PC-3 (cell line): ENCODE results near the gene FGFRL1. TPM values are rescaled to one million over a fixed set of nuclear protein-coding genes. Genes with fewer than 3 reads are reported as not detected.

Experiments
- ATAC-seq: fragments of 200-7000 bp; cut with Tn5 transposase; 2 replicates; pipeline ENCODE4 v1.9.1; 2020; ENCODE audit warnings: mild to moderate bottlenecking, moderate library complexity
- BruUV-seq: library from RNA; stranded (reverse); fragments of 400-500 nt; replicated peaks from 2 replicates; lab custom pipeline; 2021; lab: Mats Ljungman, UMichigan
- CTCF ChIA-PET: fragments of 300-600 bp; sonication (Branson Sonifier 250); formaldehyde crosslinking; loops from one replicate; lab custom pipeline; 2022; ENCODE audit warnings: antibody characterized with exemption; lab: Charles Lee
- POLR2A ChIA-PET: fragments of 300-600 bp; sonication (Branson Sonifier 250); formaldehyde crosslinking; loops from one replicate; lab custom pipeline; 2022; ENCODE audit warnings: antibody characterized with exemption; ENCODE audit not compliant: unreplicated experiment; lab: Charles Lee
- DNase-seq: peaks from one replicate; pipeline ENCODE4 v3.0.0-alpha.2; 2015
- H2AFZ ChIP-seq: fragments of 300-600 bp; sonication (generic); 2 replicates; pipeline ENCODE4 v1.6.0; 2016; ENCODE audit warnings: antibody characterized with exemption, low read length
- H3F3A ChIP-seq: fragments of 300-600 bp; sonication (generic); one replicate; pipeline ENCODE4 v1.6.0; 2017; ENCODE audit warnings: antibody characterized with exemption, low read length, control low read depth, mild to moderate bottlenecking; ENCODE audit not compliant: unreplicated experiment
- H3K27ac ChIP-seq: fragments of 300-600 bp; sonication (generic); 2 replicates; pipeline ENCODE4 v1.5.1; 2016; ENCODE audit warnings: mild to moderate bottlenecking, low read length
- H3K27me3 ChIP-seq: fragments of 300-600 bp; sonication (generic); 2 replicates; pipeline ENCODE4 v1.6.1; 2016; ENCODE audit warnings: low read length, mixed read lengths
- H3K36me3 ChIP-seq: fragments of 300-600 bp; sonication (generic); 2 replicates; pipeline ENCODE4 v1.6.1; 2016; ENCODE audit warnings: low read depth, mixed run types, low read length, mixed read lengths
- H3K4me1 ChIP-seq: fragments of 300-600 bp; sonication (generic); 2 replicates; pipeline ENCODE4 v1.5.1; 2016; ENCODE audit warnings: low read length; ENCODE audit not compliant: insufficient read depth
- H3K4me2 ChIP-seq: fragments of 300-600 bp; sonication (generic); 2 replicates; pipeline ENCODE4 v1.6.0; 2016; ENCODE audit warnings: low read length
- H3K4me3 ChIP-seq: fragments of 300-600 bp; sonication (generic); 2 replicates; pipeline ENCODE4 v1.5.1; 2016; ENCODE audit warnings: mild to moderate bottlenecking, low read length, mixed read lengths
- H3K79me2 ChIP-seq: fragments of 300-600 bp; sonication (generic); 2 replicates; pipeline ENCODE4 v1.6.1; 2017; ENCODE audit warnings: low read length, mixed read lengths
- H3K9ac ChIP-seq: fragments of 300-600 bp; sonication (generic); 2 replicates; pipeline ENCODE4 v1.6.0; 2016; ENCODE audit warnings: mild to moderate bottlenecking, low read length
- H3K9me2 ChIP-seq: fragments of 300-600 bp; sonication (generic); replicated peaks from 2 replicates; pipeline ENCODE4 v1.6.1; 2016; ENCODE audit warnings: mixed run types, low read length, mixed read lengths
- H3K9me3 ChIP-seq: fragments of 300-600 bp; sonication (generic); 2 replicates; pipeline ENCODE4 v1.6.1; 2016; ENCODE audit warnings: low read length, mixed read lengths
- H4K20me1 ChIP-seq: fragments of 300-600 bp; sonication (generic); 2 replicates; pipeline ENCODE4 v1.6.1; 2016; ENCODE audit warnings: low read length, mixed read lengths
- EZH2 ChIP-seq: fragments of 300-600 bp; sonication (generic); IDR thresholded peaks from one replicate; pipeline ENCODE4 v1.6.1; 2017; ENCODE audit warnings: antibody characterized with exemption, mild to moderate bottlenecking, low read length; ENCODE audit not compliant: unreplicated experiment
- EZH2phosphoT487 ChIP-seq: fragments of 300-600 bp; sonication (generic); IDR thresholded peaks from 2 replicates; pipeline ENCODE4 v1.6.1; 2018; ENCODE audit warnings: mild to moderate bottlenecking, antibody characterized with exemption, low read length, borderline replicate concordance
- intact Hi-C: fragments of 100-400 bp; cut with micrococcal nuclease; formaldehyde crosslinking; loops from 2 replicates; pipeline ENCODE4 v1.9.0; 2023
- total RNA-seq: library from RNA; depleted of rRNA; stranded (reverse); fragments of >200 nt; gene quantifications from 2 replicates; pipeline ENCODE4 v1.2.3, GENCODE V29; 2014
- TF ChIP-seq, protein P1 (sequence below): fragments of 300-600 bp; sonication (generic); conservative IDR thresholded peaks from 2 replicates; pipeline ENCODE4 v1.5.1; 2017; ENCODE audit warnings: antibody characterized with exemption, low read depth, mild to moderate bottlenecking, low read length

FGFRL1 gene
- total RNA-seq, 1 experiment from 2014 or later: 31.2 TPM

DNA sequence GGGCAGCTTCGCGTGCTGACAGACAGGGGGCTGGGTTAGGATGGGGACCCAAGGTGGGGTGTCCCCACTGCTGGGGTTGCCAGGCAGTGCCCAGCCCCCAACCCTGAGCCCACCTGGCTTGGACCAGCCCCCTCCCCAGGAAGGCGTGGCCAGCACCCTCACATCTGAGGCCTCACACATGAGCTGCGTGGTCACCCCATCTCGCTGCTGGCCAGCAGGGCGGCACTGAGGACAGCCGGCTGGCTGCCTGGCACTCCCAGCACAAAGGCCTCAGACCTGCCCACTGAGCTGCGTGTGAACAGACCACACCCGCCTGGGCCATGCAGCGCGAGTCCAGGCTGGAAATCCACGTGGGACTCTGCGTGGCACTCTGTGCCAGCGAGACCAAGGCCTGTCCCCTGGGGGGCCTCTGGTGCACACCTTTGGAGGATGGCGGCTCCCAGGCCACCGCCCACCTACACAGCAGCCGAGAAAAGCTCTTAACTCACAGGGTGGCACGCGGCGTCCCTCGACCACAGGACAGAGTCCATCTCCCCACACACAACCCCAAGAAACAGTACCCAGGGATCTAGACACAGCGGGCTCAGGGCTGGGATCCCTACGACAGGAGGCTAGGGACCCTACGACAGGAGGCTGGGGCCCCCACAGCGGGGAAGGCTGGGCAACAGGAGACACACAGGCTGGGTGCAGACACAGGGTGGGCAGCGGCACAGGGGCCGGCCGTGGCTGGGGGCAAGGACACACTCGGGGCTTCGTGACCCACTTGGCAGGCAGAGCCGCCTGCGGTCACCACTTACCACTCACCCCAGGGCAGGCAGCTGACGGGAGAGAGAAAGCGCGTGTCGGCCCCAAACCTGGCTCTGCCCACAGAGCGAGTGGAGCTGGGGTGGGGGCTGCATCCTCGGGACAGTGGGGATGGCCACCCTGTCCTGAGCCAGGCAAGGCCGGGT, 47.9 kb upstream of the FGFRL1 start:
- H3K27me3 ChIP-seq: no peaks in the 10 kb centered on the region
- ChIA-PET CTCF (no interaction called here), POLR2A (no interaction called here)
- H3F3A ChIP-seq: no peaks in the 10 kb centered on the region
- no peaks in the 10 kb centered on the region for H3K4me1 ChIP-seq
- no peak overlapping the region for H3K4me2 ChIP-seq
- TF ChIP-seq EZH2phosphoT487: no peak
- TF ChIP-seq, protein P1, sequence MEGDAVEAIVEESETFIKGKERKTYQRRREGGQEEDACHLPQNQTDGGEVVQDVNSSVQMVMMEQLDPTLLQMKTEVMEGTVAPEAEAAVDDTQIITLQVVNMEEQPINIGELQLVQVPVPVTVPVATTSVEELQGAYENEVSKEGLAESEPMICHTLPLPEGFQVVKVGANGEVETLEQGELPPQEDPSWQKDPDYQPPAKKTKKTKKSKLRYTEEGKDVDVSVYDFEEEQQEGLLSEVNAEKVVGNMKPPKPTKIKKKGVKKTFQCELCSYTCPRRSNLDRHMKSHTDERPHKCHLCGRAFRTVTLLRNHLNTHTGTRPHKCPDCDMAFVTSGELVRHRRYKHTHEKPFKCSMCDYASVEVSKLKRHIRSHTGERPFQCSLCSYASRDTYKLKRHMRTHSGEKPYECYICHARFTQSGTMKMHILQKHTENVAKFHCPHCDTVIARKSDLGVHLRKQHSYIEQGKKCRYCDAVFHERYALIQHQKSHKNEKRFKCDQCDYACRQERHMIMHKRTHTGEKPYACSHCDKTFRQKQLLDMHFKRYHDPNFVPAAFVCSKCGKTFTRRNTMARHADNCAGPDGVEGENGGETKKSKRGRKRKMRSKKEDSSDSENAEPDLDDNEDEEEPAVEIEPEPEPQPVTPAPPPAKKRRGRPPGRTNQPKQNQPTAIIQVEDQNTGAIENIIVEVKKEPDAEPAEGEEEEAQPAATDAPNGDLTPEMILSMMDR: no peak
- no peak for TF ChIP-seq EZH2
- no TSS peak for BruUV-seq
- ATAC-seq: no peak
- H3K9ac ChIP-seq: no peak overlapping the region
- no peak overlapping the region for H3K27ac ChIP-seq
- no peaks in the 10 kb centered on the region for H4K20me1 ChIP-seq
- DNase-seq: no peak
- intact Hi-C loops: no loop called here
- no peaks in the 10 kb centered on the region for H3K36me3 ChIP-seq
- no peaks in the 10 kb centered on the region for H3K9me2 ChIP-seq
- no peaks in the 10 kb centered on the region for H3K9me3 ChIP-seq
- H2AFZ ChIP-seq: no peak overlapping the region
- H3K79me2 ChIP-seq: no peaks in the 10 kb centered on the region
- H3K4me3 ChIP-seq: no peak overlapping the region

DNA sequence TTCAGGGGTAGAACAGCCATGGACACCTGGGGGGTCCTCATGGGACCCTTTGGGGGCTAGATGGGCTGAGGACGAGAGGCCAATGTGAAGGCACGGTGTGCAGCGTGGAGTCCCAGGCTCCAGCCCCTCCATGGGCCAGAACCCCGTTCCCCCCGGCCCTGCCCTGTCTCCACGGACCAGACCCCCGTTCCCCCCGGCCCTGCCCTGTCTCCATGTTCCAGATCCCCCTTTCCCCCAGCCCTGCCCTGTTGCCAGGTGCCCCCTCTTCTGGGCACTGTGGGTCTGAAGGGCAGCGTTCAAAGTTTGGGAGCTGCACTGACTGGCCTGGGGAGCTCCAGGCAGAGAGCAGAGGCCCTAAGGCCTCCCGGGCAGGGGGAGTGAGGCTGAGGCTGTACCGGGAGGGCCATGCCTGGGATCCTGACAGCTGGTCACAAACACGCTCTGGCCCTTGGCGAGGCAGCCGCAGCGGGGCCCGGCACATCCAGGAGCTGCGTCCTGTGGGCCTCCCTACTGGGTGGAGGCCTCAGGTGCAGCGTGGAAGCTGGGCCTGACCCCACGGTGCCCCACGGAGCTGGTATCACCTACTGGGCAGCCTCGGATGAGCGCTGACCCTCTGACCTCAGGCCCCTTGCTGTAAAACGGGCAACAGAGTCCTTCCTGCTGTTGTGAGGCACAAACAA, 46.9 kb upstream of the FGFRL1 start:
- H4K20me1 ChIP-seq: no peaks in the 10 kb centered on the region
- H3K27ac ChIP-seq: no peak overlapping the region
- no peak overlapping the region for H3K9ac ChIP-seq
- no peaks in the 10 kb centered on the region for H3K27me3 ChIP-seq
- H3K4me3 ChIP-seq: no peak overlapping the region
- H3K4me1 ChIP-seq: no peaks in the 10 kb centered on the region
- no peak for ATAC-seq
- TF ChIP-seq EZH2 (no peak), EZH2phosphoT487 (no peak)
- TF ChIP-seq, protein P1: no peak
- no peak for DNase-seq
- H3K9me2 ChIP-seq: no peaks in the 10 kb centered on the region
- H3K9me3 ChIP-seq: no peaks in the 10 kb centered on the region
- H3K4me2 ChIP-seq: no peak overlapping the region
- H3F3A ChIP-seq: no peaks in the 10 kb centered on the region
- H3K79me2 ChIP-seq: no peaks in the 10 kb centered on the region
- no TSS peak for BruUV-seq
- no peak overlapping the region for H2AFZ ChIP-seq
- H3K36me3 ChIP-seq: no peaks in the 10 kb centered on the region
- POLR2A ChIA-PET: no interaction called here
- CTCF ChIA-PET: no interaction called here
- intact Hi-C loops: no loop called here
